GM18861 (cell line): ENCODE data around the gene PLCD4.

Source experiments
- ATAC-seq: cut with Tn5 transposase; IDR thresholded peaks from one replicate; pipeline ENCODE4 v1.9.1; 2021; ENCODE audit not compliant: unreplicated experiment

The PLCD4 gene

DNA sequence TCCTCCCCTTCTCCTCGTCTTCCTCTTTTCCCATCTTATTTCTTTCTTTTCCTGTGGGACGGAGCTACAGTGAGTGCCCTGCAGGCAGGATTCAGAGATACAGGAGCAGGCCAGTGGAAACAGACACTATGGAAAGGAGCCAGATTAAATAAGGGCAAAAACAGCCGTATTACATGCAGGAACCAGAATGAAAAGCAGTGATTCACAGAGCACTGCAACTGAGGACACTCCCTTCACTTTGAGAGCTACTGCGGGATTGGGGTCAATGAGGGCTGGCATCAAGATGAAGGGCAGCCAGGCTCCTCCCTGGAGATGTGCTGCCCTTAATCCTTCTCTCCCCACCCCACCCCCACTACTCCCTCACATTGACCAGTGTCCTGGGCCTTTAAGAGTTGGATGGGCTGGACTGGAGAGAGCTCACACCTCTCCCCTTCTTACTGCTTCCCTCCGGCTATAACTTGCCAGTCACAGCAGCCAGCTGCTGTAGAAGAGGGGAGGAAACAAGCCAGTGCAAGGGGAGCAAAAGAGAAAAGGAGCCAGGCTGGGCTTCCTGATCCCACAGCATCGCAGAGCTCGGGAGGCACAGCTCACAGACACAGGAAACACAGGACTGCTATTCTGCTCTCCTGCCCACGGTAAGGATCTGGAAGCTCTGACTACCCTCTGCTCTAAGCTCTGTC, at the start of gene PLCD4:
Gene PLCD4, plus strand, starts transcription at position 464 of the 680 bp plus-strand sequence. CDS start 7,841 bp downstream, outside the sequence.
- ATAC-seq, result no peak

DNA sequence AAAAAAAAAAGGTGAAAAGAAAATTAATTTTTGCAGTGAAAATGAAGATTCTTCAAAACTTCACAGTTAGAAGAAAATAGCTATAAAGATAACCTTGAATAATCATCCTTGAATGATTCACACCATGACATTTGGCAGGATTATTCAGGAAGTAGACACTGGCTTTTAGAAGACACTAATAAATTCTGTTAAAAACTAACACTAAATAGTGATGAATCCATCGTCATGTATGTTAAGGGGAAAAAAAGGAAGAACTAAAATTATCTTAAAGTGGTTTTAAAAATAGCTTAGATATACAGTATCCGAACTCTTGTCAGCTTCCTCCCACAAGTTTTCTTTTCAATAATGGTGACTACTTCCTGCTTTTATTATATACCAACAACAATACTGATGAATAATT, 49.8 kb upstream of the PLCD4 start:
- ATAC-seq, result no peak

DNA sequence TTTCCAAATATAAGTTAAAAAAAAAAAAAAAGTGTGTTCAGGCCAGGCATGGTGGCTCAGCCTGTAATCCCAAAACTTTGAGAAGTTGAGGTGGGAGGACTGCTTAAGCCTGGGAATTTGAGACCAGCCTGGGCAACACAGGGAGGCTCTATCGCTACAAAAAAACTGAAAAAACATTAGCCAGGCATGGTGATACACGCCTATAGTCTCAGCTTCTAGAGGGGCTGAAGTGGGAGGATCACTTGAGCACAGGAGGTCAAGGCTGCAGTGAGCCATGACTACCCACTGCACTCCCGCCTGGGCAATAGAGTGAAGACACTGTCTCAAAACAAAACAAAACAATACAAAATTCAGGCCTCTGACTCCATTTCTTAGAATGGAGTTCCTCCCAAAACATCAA, 48.7 kb upstream of the PLCD4 start:
- ATAC-seq, result no peak

DNA sequence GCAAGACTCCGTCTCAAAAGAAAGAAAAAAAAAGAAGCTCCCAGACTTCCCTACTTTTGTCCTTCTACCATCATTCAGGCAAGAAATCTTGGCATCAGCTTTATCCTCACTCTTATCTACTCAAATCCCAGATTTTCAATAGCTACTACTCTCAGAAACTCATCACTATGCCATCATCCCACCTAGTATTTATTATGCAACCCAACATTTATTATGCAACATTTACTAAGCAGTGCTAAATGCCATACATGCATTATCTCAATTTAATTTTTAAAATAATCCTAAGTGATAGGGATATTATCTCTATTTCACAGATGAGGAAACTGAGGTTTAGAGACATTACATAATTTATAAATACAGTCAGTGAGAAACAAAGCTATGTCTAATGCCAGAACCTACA, 43.6 kb upstream of the PLCD4 start:
- no peak for ATAC-seq

DNA sequence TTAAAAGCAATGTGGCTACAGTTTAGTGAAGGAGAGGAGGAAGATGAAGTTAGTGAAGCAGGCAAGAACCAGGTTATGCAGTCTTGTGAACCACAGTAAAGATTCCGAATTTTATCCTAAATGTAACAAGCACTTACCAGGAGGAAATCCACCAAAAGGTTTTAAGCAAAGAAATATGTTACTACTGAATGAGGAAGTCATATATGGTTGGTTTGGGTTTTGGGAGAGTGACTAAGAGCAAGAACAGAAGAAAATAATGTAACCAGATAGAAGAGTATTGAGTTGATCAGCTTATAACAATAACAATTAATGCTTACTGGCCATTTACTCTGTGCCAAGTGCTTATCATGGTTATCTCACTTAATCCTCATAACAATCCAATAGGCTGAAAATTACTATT, 41.4 kb upstream of the PLCD4 start:
- no peak for ATAC-seq

DNA sequence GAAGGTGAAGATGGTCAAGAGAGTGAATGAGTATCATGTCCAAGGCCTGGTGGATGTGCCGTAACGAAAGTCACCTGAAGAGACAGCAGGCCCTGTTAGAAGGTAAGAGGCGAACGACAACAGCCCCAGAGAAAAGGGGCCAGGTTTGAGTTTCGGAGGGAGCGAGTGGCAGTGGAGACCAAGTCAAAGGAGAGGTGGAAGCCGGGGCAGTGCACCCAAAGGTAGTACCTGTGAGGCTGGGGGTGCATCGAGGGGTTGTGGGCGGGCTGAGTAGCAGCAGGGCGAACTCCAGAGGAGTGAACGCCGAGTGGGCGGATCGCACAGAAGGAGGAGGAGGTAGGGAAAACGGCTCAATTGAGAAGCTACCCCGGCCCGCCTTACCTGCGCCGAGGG, 39.9 kb upstream of the PLCD4 start:
- ATAC-seq, result peak; percentile 27

DNA sequence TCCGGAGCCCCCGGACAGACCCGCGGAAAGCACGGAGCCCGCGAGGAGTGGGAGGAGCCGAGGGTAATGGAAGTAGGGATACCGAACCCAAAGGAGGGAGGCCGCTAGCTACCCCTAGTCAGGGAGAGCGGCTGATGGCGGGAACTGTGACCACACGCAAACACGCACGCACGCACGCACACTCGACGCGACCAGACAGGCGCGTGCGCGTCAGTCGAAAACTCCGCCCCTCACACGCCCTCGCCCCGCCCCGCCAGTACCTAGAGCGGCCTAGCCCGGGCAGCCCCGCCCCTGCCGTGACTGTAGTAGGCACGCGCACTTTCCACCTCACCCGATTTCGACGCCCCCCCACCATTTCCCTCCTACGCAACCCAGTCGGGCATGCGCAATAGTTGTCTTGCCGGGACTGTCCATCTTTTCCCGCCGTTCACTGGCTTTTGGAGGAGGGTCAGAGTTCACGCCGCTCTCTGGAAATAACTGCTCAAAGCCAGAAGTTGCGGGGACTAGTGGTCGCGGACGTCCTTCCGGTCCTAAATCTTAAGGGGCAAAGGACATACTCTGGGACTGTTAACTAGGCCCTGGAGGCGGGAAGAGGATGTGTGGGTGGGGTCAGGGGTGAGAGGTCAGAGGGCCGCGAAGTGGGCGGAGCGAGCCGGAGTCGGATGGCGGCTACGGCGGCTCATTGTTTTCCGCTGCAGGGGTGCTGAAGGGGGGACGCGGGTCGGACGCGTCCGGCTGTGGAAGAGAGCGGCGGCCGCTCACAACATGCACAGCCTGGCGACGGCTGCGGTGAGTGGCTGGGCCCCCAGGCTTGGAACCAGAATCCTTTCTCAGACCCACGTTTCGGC, 39.3 kb upstream of the PLCD4 start, which contains the start of the genes CNOT9 and USP37:
Gene CNOT9, plus strand, starts transcription at position 650 of the 848 bp plus-strand sequence. Its CDS starts 116 bp downstream, at position 766.
Gene USP37, minus strand, starts transcription at position 162 of the 848 bp plus-strand sequence. CDS start 9,698 bp downstream, outside the sequence.
- ATAC-seq, result peak; percentile 51

DNA sequence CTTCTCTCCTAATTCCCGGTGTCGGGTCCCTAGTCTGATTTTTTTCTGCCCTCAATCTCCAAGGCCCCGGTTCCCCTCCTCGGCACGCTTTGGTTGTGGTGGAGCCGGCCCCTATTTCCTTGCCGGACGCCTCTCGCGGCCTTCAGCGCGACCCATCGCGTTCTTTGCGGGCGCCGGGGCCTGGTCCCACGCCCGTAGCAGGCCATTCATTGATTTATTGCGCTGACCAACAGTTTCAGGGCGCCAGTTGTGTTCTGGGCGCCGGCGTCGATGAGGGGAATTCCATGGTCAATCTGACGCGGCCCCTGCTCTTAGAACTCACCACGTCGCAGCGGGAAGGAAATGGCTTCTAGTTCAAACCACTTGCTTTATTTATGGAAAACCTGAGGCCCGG, 38.7 kb upstream of the PLCD4 start:
- peak; percentile 24 for ATAC-seq

DNA sequence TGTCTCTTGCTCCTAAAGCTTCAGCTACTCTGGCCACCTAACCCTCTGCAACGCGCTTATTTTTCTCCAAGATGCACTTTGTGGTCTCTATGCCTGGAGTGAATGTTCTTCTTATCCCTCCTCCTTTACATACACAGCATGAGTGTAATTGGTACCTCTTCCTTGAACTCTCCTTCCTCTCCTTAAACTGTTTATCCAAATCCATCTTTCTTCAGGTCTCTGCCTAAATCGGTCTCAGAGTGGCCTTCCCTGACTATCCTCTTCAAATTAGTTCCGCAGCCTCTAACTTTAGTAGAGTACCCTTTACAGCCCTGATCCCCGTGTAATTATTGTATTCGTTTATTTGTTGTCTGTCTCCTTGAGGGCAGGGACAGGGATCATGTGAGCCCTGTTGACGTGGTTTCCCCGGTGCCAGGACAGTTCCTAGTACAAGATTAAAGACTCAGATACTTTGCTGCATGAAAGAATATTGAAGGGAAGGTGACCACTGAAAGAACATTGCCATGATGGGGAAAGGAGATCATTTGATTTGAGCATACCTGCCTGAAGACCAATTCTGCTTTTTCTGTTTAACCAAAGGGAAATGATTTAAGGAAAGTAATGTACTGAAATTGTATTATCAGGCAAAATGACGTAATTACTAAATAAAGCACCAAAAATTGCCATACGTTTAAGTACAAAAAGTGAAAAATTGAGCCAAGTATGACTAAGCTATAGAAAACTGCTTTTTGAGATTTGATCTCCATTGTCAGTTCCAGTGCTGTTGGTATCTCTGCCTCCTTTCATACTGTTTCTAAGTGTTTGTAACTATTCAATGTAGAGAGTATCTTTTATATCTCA, 37.8 kb upstream of the PLCD4 start:
- ATAC-seq, result no peak

DNA sequence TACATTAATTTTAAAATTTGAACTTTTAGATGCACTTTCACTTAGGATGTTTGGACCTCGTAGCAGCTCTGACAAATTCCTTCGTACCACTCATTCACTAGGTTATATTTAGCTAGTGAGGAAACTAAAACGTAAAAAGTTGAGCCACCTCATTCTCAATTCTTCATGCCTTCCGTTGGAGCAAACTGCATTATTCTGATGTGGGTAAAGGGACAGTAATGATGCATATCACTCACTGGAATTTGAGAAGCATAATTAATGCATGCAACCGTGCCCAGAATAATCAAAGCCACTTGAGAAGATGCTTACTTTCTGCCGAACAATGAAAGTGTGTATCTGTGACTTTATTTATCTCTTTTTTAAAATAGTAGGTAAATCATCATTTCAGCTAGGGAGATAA, 36.8 kb upstream of the PLCD4 start:
- ATAC-seq, result no peak

DNA sequence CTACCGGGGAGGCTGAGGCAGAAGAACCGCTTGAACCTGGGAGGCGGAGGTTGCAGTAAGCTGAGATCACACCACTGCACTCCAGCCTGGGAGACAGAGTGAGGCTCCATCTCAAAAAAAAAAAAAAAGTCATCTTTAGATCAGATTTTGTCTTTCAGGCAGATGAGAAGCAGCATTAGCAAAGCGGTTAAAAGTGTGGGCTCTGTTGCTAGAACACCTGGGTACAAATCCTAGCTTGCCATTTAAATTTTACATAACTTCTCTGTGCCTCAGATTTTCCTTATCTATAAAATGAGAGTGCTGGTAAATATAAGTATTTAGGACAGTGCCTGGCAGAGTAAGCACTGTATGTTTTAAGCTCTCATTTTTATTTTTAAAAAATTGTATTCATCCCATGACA, 30.8 kb upstream of the PLCD4 start:
- no peak for ATAC-seq

DNA sequence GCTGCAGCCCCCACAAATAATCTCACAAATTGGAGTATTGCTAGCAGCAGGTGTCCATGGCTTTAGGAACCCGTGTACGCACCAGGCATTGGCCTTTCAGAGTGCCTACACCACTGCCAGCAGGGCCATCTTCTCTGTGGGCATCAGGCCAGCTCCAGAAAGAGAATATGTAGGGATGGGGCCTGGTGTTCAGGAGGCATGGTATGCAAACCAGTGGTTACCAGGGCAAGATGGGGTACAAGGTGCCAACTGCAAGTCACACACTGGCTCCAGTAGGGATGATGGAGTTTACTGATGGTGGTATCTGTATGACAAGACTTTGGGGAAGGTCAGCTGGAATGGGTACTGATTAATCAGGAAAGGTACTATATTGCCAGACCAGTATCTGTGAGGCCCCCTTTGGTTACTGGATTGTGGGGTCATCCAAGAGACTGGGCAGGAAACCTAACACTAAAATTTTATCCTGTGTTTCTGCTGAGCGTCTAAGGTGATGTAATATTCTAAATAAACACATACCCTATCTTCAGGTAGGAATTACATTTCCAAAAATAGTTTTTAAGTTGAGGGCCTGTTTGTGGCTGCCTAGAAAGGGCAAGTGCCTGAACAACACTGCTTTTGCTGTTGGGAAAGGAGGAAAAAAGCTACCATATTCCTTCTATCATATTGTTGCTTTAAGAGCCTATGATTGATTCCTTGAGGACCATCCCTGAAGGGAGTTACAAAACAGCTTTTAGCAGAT, 30.0 kb upstream of the PLCD4 start:
- ATAC-seq, result no peak

DNA sequence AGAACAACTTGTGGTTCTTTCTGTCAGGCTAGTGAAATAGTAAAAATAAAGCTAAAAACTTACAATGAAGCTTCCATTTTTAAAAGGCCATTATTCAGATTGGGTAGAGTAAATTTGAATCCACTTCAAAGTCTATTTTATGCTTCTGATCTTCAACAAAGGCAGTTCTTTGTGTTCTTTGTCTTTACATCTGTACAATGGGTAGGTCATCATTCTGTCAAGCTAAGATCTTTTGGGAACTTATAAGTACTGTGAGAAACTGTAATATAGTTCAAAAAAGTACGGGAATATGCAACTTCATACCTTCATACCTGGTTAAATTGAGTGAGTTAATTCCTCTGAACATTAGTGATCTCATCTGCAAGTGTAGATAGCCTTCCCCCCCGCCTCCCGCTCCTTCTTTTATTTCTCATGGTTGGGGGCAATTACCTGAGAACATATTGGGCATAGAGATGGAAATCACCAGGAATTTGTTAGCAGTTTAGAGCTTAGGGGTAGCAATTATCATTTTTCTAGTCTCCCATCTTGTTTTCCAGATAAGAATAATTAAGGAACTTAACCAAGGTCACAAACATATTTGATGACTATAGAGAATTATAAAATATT, 29.3 kb upstream of the PLCD4 start:
- no peak for ATAC-seq

DNA sequence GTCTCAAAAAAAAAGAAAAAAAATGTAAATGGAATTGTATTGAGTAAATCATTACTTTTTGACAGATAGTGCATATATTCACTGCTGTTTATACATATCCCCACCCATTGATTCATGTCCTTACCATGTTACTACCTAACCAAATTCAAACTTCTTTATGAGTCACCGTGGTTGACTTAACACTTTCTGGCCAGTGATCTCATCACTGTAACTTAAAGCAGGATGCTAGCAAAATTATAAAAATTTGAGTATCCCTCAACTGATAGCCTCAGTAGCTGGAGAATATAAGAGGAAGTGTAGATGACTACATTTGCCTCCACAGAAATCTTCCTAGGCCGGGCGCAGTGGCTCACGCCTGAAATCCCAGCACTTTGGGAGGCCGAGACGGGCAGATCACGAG, 25.6 kb upstream of the PLCD4 start:
- peak; percentile 77 for ATAC-seq

DNA sequence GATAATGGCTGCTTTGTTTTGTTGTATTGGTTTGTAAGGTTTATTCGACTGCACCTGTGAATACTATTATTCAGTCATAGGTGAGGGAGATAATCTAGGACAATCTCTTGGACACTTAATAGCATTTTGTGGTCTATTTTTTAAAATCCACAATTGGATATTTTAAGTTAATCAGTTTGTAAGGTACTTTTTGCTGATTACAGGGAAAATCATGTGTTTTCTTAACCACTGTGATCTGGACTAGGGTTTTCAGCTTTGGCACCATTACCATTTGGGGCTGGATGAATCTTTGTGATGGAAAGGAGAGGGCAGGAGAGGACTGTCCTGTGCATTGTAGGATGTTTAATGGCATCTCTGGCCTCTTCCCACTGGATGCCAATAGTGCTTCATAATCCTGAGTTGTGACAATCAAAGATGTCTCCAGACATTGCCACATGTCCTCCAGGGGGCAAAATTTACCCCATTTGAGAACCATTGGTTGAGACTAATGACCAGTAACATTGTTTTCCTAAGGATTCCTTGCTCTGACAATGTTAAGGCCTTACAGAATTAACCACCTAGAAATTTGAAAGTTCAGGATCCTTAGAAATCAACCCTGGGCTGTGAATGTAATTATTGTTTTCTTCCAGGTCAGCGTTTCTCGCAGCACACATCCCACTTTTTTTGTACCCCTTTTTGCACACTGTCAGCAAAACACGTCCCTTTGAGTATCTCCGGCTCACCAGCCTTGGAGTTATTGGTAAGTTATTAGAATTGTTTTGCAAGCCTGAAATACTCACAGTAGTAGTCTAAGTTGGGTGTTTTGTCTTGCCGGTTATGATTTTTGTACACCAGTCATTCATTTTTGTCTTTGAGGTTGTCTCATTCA, 23.5 kb upstream of the PLCD4 start:
- no peak for ATAC-seq

DNA sequence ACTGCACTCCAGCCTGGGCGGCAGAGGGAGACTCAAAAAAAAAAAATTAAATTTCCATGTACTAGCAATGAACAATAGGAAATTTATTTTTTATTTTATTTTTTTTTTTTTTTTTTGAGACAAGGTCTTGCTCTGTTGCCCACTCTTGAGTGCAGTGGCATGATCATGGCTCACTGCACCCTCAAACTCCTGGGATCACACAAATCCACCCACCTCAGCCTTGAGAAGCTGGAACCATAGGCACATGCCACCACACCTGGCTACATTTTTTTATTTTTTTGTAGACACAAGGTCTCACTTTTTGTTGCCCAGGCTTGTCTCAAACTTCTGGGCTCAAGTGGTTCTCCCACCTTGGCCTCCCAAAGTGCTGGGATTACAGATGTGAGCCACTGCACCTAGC, 22.2 kb upstream of the PLCD4 start:
- ATAC-seq, result no peak

DNA sequence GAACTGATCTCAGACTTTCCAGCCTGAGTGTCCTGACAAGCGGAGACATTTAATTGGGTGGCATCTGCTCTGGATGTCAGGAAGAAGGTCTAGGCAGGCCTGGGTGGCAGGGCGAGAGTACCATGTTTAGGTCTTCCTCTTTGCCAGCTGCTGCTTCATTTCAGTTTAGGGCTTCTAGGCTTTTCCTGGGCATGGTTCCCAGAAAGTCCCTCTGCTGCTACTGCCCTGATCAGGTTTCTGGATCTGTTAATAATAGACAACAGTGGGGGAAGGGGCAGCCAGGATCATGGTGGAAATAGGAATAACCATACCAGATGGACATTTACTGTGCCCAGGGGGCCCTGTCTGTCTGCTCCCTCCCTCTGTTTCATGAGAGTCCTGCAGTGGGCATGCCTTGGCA, 2.3 kb upstream of the PLCD4 start:
- ATAC-seq, result no peak

DNA sequence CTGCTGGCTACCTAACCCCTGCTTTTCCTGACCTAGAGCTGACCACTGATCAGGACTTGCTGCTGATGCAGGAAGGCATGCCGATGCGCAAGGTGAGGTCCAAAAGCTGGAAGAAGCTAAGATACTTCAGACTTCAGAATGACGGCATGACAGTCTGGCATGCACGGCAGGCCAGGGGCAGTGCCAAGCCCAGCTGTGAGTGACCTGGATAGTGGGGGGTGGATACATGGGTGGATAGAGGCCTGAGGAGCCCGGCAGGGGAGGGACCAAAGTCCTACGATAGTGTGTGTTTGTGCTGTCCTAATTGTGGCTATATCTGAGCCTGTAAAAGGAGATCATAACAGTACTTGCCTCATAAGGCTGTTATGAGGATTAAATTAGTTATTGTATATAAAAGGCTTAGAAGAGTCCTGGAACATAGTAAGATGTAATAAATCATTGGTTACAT, 8.2 kb downstream of the PLCD4 start:
- ATAC-seq, result no peak
